GM12892 (cell line): ENCODE results near the gene TMEM30B.

Experiments
- DNase-seq: peaks from one replicate; pipeline ENCODE4 v3.0.0; 2011; ENCODE audit not compliant: insufficient read length
- FAIRE-seq: peaks from 2 replicates; lab custom pipeline; 2011; peaks lifted over from hg19 to GRCh38; lab: Jason Lieb, UNC
- POLR2A ChIP-seq: IDR thresholded peaks from 2 replicates; pipeline ENCODE4 v1.6.1; 2011; ENCODE audit warnings: low read depth, low read length, control low read depth
- POLR2AphosphoS5 ChIP-seq: IDR thresholded peaks from 2 replicates; pipeline ENCODE4 v1.6.1; 2011; ENCODE audit warnings: low read depth, low read length, control low read depth
- TAF1 ChIP-seq: IDR thresholded peaks from 2 replicates; pipeline ENCODE4 v1.6.1; 2011; ENCODE audit warnings: low read depth, mild to moderate bottlenecking, control low read depth, low read length, borderline replicate concordance

Gene TMEM30B

DNA sequence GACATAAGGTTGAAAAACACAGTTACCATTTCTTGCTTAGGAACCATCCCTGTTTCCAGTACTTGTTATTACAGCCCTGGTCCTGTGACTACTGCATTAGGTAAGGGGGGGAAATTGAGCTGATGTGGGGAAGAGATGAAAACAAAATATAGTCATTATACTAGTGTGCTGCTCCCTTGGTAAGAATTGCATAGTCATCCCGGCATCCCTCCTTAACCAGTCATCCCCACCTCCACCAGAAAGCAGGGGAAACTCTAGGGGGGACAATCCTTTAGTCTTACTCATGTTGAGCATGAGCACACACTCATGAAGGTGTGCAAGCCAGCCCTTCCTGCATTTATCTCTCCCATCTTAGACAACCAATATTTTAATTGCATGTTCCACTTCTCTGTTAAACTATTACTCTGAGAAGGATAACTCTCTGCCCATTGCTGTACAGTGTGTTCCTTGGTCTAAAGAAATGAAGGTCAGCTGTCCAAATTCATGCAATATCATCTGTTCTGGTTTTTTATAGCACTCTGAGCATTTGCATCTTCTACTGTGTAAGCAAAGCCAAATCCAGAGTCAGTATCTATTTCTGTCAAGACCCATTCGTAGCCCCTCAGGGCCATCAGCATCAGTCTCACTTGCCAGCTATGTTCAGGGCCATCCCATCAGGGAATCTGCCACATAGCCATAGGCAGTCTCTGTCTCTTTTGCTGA, 46.8 kb downstream of the TMEM30B start:
- DNase-seq = no peak
- no peak for FAIRE-seq
- TF ChIP-seq POLR2AphosphoS5 (no peak), POLR2A (no peak), TAF1 (no peak)

DNA sequence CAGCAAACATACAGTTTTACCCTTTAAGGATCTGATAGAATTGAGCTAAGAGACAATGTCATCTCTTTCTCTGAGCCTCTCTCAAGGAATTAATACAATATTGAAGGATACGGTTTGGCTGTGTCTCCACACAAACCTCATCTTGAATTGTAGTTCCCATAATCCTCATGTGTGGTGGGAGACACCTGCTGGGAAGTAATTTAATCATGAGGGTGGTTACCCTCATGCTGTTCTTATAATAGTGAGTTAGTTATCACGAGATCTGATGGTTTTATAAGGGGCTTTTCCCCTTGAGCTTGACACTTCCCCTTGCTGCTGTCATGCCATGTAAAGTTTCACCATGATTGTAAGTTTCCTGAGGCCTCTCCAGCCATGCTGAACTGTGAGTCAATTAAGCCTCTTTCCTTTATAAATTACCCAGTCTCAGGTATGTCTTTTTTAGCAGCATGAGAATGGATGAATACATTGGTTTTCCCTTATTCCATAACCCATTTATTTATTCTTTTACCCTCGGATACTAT, 47.6 kb downstream of the TMEM30B start:
- DNase-seq = no peak
- no peak for TF ChIP-seq POLR2AphosphoS5
- TF ChIP-seq POLR2A = no peak
- no peak for TF ChIP-seq TAF1
- FAIRE-seq = no peak

DNA sequence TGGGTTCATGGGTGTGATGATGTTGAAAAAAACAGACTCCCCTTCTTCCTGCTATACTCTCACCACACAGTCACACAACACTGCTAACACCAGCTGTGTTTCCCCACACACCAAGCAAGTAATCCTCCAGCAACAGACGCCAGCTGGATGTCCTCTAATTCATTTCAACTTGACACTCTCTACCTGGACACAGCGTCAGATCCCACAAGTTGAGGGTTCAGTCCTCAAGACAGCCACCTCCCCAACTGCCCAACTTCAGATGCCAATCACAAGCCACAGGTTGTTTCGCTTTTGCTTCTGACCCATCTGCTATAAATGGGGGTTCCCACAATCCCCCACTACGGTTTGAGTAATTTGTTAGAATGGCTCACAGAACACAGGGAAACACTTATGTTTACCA, 49.3 kb downstream of the TMEM30B start:
- DNase-seq (no peak), FAIRE-seq (no peak)
- TF ChIP-seq TAF1 (no peak), POLR2AphosphoS5 (no peak), POLR2A (no peak)

DNA sequence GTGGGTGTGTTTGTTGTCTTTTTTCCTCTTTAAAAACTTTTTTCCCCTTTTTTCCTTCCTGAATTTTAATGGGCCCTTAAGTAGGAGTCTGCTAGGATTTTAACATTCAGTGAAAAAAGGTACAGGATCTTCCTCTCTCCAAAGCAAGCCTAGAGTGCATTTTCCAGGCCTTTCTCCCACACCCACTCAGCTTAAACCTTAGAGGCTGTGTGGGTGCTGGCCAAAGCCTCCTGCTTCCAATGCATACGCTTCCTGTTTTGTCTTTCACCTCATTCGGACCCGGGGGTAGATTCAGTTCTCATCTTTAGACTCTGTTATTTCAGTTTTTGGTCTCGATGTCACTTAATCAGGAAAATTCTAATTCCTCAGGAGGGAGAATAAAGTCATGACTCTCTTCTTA, 51.2 kb downstream of the TMEM30B start:
- TF ChIP-seq TAF1 (no peak), POLR2AphosphoS5 (no peak)
- no peak for DNase-seq
- FAIRE-seq = no peak

DNA sequence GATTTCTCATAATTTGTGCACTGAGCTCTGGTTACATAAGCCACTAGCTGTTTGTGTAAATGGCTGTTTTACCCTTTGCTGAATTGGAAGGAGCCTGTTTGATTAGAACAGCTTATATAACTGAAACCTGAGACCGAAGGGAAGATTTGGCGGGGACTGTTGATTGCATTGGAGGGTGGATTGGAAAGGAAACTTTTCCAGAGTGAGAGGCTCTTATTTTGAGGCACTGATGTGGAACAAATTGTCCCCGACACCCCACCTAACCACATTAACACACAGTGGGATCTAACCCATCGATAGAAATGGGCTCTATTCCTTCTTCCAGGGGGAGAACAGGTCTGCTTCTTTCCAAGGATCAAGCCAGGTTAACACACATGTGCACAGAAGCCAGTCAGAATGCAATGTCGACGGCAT, 51.7 kb downstream of the TMEM30B start:
- TF ChIP-seq POLR2A (no peak), POLR2AphosphoS5 (no peak), TAF1 (no peak)
- FAIRE-seq = no peak
- DNase-seq = no peak

DNA sequence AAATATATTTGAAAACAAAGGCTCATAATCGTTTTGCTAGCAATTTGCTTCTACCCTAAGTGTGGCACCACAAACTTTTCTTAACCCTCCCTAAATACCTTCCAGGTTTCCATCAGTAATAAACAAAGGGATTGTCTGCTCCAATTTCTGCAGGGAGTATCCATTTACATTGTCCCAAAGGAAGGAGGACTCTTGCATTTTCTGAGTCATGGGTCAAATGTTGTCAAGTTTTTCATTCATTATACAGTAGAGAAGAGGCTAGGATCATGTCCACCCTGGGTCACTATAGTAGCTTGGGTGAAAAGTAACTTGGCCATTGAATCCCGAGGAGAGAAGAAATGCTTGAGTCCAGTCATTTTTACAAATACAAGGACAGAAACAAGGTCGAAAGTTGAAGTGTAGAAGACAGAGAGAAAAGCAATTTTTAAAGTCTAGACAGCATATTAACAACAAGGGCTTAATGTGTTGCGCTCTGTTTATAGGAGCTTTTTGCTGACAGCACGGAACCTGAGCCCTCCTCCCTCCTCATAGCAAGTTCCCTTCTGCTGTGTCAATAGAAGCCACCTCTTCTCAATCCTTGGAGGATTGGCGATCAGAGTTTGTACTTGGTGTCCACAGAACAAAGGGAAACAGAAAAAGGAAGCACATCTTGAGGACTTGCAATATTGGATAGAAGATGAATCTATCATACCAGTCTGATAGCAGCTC, 53.1 kb downstream of the TMEM30B start:
- TF ChIP-seq POLR2AphosphoS5 (no peak), POLR2A (no peak), TAF1 (no peak)
- DNase-seq (no peak), FAIRE-seq (no peak)
